Measurements from ENCODE around the gene MPPE1.

DNA sequence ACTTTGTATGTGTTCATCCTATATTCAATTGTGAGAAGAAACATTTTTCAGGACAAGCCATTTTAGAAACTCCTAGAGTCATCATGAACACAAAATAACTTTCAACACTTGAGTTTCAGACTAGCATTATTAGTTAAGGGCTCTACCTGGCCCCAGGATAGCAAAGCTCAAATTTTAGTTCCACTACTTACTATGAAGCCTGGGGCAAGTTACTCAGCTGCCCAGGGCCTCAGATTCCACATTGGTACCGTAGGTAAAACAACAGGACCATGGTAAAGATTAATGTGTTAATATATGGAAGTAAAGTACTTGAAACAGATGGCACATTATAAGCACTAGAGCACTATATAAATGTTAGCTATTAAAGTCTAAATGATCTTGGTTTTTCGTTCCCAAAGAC lies 19.4 kb downstream of the MPPE1 start:
- TF ChIP-seq TAF1 (IDR thresholded peaks at IDR 0.05; ENCODE audit: borderline replicate concordance, low read depth, low read length) (no peak), CTCF (IDR thresholded peaks at IDR 0.05 in 2 of 3, conservative IDR thresholded peaks at IDR 0.05 in 1 of 3; ENCODE audit: control insufficient read depth in 2 of 3, extremely low read depth in 1 of 3, insufficient read depth in 1 of 3, low read depth in 3 of 3, low read length in 3 of 3) (no peak), ZNF24 (IDR thresholded peaks at IDR 0.05) (no peak), ZNF274 (IDR thresholded peaks at IDR 0.05; ENCODE audit: insufficient read depth, insufficient read length) (no peak), HDGF (IDR thresholded peaks at IDR 0.05) (no peak), SREBF2 (IDR thresholded peaks at IDR 0.05; ENCODE audit: low read length) (no peak), HDAC6 (IDR thresholded peaks at IDR 0.05; ENCODE audit: unreplicated experiment) (no peak), POLR2A (IDR thresholded peaks at IDR 0.05; ENCODE audit: low read depth, low read length) (no peak), ZNF217 (IDR thresholded peaks at IDR 0.05) (no peak), STAT3 (IDR thresholded peaks at IDR 0.05; ENCODE audit: low read depth, low read length) (no peak)
- TF ChIP-seq, protein P1, sequence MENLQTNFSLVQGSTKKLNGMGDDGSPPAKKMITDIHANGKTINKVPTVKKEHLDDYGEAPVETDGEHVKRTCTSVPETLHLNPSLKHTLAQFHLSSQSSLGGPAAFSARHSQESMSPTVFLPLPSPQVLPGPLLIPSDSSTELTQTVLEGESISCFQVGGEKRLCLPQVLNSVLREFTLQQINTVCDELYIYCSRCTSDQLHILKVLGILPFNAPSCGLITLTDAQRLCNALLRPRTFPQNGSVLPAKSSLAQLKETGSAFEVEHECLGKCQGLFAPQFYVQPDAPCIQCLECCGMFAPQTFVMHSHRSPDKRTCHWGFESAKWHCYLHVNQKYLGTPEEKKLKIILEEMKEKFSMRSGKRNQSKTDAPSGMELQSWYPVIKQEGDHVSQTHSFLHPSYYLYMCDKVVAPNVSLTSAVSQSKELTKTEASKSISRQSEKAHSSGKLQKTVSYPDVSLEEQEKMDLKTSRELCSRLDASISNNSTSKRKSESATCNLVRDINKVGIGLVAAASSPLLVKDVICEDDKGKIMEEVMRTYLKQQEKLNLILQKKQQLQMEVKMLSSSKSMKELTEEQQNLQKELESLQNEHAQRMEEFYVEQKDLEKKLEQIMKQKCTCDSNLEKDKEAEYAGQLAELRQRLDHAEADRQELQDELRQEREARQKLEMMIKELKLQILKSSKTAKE (IDR thresholded peaks at IDR 0.05; ENCODE audit: low read depth, poor library complexity, severe bottlenecking): no peak
- TF ChIP-seq, protein P2, sequence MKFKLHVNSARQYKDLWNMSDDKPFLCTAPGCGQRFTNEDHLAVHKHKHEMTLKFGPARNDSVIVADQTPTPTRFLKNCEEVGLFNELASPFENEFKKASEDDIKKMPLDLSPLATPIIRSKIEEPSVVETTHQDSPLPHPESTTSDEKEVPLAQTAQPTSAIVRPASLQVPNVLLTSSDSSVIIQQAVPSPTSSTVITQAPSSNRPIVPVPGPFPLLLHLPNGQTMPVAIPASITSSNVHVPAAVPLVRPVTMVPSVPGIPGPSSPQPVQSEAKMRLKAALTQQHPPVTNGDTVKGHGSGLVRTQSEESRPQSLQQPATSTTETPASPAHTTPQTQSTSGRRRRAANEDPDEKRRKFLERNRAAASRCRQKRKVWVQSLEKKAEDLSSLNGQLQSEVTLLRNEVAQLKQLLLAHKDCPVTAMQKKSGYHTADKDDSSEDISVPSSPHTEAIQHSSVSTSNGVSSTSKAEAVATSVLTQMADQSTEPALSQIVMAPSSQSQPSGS (IDR thresholded peaks at IDR 0.05; ENCODE audit: low read length): no peak

All from GM12878 (cell line).